ENCODE data around the gene SAT2. TPM values are rescaled to one million over a fixed set of nuclear protein-coding genes. Genes with fewer than 3 reads are reported as not detected.
A peak's percentile ranks its signal among the peaks of the same experiment; 100 is the strongest.
"Not testable (repeated sequence)": the region's sequence is repeated elsewhere in the genome, so short reads cannot be mapped to it uniquely, and the experiment has no call there.

SAT2 gene
- total RNA-seq, 1 donor from 2014 or later, result 80.0 TPM

DNA sequence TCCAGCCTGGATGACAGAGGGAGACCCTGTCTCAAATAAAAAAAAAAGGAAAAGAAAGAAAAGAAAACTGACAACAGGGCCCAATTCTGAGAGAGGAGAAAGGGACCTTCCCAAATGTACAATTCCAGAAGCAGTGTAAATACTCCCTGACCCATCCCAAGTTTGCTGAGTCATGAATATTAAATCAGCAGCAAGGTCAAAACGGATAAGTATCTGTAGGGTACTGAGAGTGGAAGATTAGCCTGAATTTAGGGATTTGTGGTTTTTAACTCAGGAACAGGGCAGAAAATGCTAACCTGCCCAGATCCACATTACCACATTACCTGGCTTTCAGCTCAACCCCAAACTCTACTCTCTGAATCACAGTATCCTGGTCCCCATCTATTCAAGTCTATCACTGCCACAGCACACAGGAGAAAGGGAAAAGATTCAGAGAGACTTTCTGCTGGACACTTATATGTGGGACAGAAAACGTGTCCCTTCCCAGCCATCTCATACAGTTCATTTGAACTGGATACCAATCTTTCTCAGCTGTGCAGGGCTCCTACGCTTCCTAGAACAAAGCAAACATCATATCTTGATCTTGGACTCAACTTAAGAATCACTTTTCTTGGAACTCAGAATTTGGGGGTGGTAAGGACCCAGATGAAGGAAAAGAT is 15.9 kb downstream of the SAT2 start:
- ATAC-seq (ENCODE audit: poor library complexity), result no peak
- intact Hi-C loops (cut with DNase I), result no loop called here
- DNase-seq, result no peak

DNA sequence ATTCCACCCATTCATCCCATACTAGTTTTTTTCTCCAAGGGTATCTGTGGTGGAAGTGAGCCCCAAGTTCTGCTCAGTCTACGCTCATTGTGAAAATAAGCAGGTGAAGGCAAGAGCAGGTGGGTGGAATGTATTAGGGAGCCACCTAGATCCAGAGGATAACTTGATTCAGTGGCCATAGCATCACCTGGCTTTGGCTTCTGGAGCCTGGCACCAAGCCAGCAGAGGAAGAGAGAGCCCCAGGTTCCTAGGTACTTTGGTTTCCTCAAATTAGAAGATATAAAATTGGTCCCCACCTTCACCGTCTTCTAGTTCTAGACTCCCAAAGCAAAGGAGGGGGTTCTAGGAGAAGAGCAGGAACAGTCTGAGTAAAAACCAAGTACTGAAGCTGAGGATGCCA is 17.0 kb downstream of the SAT2 start:
- ATAC-seq (ENCODE audit: poor library complexity), result no peak
- DNase-seq, result no peak
- intact Hi-C loops (cut with DNase I), result no loop called here

DNA sequence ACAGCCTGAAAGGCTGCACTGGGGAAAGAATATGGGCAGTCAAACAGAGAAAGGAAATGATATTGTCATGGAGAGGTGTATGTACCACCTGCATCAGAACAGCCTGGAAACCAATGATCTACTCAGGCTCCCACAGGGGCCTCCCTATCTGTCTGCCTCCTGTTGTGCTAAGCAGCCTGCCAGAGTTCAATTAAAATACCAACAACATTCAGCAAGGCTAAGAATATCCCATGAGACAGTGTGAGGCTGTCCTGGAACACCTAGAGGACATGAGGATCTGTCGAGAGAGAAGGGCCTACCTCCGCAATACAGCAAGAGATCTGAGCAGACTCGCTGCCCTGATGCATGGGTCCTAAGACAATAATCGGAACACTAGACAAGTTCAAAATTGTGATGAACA is 21.3 kb downstream of the SAT2 start:
- no peak for DNase-seq
- ATAC-seq (ENCODE audit: poor library complexity), result peak; percentile 94
- intact Hi-C loops (cut with DNase I), result no loop called here

DNA sequence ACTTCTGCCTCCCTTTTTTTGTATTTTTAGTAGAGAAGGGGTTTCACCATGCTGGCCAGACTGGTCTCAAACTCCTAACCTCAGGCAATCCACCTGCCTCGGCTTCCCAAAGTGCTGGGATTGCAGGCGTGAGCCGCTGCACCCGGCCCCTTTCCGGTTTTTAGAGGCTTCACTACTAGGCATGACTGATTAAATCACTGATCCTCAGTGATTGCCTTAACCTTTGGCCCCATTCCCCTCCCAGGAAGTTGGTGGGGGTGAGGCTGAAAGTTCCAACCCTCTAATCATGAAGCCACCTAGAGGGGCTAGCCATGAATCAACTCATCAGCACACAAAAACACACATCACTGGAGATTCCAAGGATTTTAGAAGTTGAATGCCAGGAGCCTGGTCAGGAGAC is 30.1 kb downstream of the SAT2 start:
- ATAC-seq (ENCODE audit: poor library complexity); intact Hi-C loops (cut with DNase I); DNase-seq: not testable (repeated sequence)

DNA sequence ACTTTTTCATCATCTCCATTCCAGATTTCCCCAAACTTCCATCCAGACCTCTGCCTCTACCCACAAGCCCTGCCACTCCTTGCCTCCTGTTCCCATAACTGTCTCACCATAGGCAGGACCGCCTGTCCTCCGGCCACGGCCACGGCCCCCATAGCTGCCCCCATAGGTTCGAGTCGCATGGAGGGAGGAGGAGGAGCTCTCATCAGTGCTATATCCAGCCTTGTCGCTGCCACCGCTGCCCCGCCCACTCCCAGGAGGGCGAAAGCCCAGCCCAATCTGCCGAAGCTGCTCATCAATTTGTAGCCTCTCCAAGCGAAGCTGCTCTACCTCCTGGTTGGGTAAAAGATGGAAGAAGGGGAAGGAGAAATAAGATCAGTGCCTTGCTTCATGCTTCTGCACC is 34.3 kb downstream of the SAT2 start:
- no peak for ATAC-seq (ENCODE audit: poor library complexity)
- intact Hi-C loops (cut with DNase I), result no loop called here
- DNase-seq, result no peak

DNA sequence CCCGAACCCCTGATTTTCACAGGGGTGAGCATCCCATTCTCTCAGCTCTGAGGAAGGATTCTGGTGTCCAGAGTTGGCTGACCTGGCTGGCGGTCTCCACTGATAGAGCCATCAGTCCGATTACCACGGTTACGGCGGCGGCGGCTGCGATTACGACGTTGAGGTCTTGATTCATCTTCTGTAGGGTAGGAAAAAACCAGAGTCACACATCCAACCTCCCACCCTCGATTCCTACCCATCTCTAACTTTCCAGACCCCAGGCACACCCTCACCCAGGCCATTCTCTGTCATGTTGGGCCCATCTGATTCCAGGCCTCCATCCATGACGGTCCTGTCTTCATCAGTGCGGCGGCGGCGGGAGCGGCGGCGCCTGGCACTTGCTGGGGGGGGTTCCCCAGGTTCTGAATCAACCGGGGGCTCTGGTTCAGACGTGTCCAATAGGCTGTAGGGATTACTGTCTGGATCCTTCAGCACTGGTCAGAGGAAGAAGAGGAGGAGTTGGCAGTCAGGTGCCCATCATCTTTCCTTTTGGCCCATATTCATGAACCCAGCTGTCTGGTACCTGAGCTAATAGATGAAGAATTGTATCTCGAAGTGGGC is 35.1 kb downstream of the SAT2 start:
- DNase-seq, result no peak
- intact Hi-C loops (cut with DNase I), result no loop called here
- ATAC-seq (ENCODE audit: poor library complexity), result no peak

DNA sequence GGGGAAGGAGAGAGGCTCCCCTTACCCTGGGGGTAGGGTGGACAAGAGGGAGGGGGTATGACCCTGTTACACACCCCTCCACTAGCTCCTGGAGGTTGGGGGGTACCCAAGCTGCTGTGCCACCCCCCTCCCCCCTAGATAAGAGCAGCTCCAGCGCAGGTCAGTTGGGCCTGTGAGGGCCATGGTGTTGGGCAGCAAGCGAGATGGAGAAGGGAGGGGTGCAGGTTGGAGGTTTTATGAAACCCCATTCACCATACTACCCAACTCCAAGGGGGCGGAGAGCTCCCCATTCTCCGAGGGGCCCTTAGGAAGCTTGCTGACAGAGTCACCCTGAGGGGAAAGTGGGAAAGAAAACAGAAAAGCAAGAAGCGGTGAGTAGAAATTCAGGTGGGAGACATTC is 36.0 kb downstream of the SAT2 start:
- DNase-seq (no peak), ATAC-seq (ENCODE audit: poor library complexity) (no peak)
- intact Hi-C loops (cut with DNase I), result no loop called here

DNA sequence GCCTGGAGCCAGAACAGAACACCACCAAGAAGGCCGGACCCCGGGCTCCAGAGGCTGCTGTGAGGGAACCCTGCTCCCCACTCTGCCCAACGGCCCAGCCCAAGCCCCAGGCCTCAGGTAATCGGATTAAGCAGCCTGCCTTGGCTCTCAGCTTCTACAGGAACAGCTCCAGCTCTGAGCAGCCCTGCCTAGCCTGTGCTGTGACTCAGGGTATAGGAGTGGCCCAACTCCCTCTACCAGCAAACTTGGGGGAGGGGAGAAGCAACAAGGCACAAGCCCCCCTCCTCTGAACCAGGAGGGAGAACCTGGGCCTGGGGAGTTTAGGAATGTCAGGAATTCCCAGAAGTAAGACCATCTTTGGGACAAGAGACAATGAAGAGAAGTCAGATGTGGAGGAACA is 36.9 kb downstream of the SAT2 start:
- intact Hi-C loops (cut with DNase I), result no loop called here
- DNase-seq, result no peak
- no peak for ATAC-seq (ENCODE audit: poor library complexity)

DNA sequence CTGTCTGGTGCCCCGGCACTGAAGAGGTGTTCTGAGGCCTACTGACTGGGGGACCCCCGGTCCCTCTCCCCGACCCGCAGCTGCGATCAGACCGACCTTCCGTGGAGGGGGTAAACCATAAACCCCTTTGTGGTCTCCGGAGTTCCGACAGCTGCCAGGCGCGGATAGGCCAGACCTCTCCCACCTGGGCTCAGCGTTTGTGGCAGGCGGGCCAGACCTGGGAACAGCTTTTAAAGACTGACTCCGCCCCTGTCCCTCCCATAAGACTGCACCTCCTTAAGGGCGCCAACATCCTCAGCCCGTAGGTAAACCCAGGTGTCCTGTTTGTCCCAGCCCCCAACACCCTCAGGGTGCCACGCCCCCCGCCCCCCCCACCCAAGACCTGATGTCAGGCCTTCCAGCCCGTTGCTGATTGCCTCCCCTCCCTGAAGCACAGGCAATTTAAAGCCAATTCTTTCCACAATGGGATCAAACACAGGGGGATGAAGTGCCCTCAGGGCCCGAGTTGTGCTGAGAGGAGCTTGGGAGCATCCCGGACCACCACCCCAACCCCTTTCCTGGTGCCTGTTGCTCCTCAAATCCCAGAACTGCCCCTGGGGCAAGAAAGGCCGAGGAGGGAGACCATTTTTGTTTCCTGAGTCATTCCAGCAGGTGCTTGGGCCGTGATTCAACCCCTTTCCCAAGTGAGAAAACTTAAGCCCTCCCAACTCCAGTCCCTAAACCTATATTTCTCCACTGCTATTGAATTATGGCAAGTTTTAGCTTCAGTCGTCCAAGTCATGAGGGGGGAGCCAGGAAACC is 37.5 kb downstream of the SAT2 start, which contains the start of gene SOX15:
TSS of gene SOX15 (minus strand) at position 204 of the 801 bp plus-strand sequence. CDS start 418 bp downstream, outside the sequence.
- intact Hi-C loops (cut with DNase I), result no loop called here
- ATAC-seq (ENCODE audit: poor library complexity), result peak; percentile 5

DNA sequence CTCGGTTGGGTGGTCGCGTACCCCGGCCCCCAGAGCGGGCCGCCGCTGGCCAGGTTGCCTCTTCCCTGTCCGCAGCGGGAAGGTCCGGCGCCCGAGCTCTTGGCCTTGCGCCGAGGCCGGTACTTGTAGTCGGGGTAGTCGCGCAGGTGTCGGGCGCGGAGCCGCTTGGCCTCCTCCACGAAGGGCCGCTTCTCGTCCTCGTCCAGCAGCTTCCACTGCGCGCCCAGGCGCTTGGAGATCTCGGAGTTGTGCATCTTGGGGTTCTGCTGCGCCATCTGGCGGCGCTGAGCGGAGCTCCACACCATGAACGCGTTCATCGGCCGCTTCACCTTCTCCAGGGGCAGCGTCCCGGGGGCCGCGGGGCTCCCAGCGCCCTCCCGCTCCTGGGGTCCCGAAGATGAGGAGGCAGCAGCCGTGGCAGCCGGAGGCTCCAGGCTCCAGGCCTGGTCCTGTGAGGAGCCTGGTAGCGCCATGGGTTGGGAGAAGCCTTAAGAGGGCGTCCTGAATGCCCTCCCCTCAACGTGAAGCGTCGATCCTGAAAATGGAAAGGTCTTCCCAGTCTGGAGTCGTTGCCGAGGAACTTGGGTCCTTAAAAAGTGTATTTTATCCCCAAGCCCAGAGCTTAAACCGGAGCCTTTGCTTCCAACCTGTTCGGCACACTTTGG is 38.3 kb downstream of the SAT2 start:
- ATAC-seq (ENCODE audit: poor library complexity), result peak; percentile 88
- DNase-seq, result peak; percentile 93
- intact Hi-C loops (cut with DNase I), result no loop called here

More for the DNA sequence above, 37.5 kb downstream of the SAT2 start, which contains the start of gene SOX15:
- no peak for DNase-seq

DNA sequence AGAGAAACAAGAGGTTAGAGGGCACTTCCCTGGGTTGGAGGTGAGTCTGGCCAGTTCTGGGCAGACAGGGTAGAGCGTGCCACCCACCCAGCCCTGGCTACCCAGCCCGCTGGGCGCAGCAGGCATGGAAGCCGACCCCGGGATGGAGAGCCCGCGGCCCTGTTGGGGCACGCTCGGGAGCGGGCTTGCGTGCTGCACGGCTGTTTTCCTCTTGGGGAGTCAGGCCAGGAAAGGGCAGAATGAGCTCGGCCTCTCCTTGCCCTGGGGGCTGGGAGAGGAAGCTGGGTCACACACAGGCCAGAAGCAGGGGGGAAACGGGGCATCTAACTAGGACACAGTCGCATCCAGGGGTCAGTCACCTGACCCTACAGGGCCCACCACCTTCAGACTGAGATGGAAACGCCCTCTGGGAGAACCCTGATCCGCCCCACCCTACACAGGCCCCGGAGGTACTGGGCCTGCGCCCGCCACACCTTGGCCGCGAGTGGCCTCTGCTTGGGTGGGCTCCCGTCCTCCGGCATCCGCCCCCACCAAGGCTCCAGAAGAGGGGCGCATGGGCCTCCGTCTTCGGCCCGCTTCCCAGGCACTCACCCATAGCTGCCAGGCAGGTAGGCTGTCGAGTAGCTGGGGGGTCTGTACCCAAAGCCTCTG is 38.9 kb downstream of the SAT2 start:
- ATAC-seq (ENCODE audit: poor library complexity) (peak; percentile 7), DNase-seq (no peak)
- intact Hi-C loops (cut with DNase I), result no loop called here

DNA sequence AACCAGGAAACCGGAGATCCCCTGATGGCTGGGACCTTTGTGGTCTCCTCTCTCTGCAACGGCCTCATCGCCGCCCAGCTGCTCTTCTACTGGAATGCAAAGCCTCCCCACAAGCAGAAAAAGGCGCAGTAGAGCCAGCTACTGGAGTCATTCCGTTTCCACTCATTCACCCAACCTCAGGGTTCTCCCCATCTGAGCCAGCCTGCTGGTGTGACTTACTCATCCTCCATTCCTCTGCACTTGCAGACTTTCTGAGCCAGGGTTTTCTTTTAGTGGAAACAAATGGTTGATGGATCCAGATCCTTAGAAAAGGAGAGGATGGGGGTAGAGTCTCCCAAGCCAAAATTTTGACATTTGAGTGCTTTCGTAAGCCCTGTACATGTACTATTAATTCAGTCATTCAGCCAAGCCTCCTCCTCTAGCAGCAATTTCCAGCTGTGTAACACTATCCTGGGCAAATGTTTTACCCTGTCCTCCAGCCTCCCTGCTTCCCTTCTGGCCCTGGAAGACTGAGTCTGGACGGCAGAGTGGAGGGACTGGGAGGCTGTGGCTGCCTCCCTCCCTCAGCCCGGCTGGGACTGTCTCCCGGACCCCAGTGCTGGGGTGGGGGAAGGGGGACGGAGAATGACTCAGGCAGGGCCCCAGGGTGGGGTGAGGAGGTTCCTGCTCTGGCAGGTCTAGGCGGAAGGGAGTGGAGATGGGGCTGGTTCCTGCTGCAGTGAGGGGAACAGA is 40.0 kb downstream of the SAT2 start:
- no peak for DNase-seq
- intact Hi-C loops (cut with DNase I), result no loop called here
- ATAC-seq (ENCODE audit: poor library complexity), result no peak

DNA sequence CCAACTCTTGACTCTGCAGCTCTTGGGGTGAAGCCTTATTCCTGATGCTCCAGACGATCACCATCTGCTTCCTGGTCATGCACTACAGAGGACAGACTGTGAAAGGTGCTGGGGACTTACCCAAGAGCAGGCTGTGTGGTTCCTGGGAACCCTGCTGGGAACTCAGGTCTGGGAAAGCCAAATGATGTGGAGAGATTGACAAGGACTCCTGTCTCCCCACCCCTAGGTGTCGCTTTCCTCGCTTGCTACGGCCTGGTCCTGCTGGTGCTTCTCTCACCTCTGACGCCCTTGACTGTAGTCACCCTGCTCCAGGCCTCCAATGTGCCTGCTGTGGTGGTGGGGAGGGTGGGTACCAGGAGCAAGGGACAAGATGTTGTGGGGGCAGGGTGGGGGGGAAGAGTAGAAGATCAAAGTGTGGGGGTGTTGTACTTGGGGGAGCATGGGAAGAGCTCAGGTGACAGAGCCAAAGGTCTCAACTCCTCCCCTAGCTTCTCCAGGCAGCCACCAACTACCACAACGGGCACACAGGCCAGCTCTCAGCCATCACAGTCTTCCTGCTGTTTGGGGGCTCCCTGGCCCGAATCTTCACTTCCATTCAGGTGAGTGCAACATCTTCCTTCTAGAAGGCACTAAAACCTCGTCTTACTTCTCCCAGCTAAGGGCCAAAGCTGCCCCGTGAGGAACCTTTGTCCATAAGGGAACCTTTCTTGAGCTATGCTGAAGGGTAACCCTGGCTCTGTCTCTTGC is 40.8 kb downstream of the SAT2 start:
- DNase-seq (no peak), ATAC-seq (ENCODE audit: poor library complexity) (no peak)
- intact Hi-C loops (cut with DNase I), result no loop called here

DNA sequence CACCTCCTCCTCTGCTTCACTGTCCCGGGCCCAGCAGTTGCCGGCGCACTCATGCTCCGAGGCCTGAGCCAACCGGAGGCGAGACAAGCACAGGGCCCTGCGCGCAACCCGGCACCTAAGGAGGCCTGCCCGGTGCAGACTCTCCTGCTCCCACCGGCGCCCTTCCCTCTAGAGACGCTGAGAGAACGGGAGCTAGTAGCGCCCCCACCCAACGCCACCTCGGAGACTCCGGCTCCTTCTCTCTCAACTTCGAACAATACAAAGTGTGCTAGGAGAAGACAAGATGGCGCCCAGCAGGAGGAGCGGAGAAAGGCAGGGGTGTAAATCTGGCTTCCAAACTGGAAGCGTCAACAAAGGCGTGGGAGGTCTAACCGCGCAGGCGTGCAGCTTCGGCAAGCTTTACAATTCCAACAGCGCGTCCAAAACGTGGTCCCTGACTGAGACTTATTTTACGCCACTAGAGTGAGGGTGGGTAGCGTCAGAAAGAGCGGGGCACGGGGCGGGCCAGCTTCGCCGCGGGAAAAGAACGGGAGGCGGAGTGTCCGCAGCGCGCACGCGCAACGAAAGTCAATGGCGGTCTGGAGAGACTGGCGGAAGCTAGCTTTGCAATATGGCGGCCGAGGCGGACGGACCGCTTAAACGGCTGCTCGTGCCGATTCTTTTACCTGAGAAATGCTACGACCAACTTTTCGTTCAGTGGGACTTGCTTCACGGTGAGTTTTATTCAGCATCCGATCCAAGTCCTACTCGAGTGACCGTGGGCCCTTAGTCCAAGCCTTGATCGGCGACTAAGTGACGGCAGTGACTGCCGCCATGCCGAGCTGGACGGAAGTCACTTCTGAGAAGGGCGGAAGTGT is 44.1 kb downstream of the SAT2 start, which contains the start of gene MPDU1:
TSS of gene MPDU1 (plus strand) at position 600 of the 857 bp plus-strand sequence. CDS start at position 611, 11 bp downstream.
- intact Hi-C loops (cut with DNase I), result loop anchor here (5.0 kb wide), 1 partner anchor 141 kb away; no protein-coding TSS in a partner anchor
- ATAC-seq (ENCODE audit: poor library complexity) (peak; percentile 92), DNase-seq (peak; percentile 98)

DNA sequence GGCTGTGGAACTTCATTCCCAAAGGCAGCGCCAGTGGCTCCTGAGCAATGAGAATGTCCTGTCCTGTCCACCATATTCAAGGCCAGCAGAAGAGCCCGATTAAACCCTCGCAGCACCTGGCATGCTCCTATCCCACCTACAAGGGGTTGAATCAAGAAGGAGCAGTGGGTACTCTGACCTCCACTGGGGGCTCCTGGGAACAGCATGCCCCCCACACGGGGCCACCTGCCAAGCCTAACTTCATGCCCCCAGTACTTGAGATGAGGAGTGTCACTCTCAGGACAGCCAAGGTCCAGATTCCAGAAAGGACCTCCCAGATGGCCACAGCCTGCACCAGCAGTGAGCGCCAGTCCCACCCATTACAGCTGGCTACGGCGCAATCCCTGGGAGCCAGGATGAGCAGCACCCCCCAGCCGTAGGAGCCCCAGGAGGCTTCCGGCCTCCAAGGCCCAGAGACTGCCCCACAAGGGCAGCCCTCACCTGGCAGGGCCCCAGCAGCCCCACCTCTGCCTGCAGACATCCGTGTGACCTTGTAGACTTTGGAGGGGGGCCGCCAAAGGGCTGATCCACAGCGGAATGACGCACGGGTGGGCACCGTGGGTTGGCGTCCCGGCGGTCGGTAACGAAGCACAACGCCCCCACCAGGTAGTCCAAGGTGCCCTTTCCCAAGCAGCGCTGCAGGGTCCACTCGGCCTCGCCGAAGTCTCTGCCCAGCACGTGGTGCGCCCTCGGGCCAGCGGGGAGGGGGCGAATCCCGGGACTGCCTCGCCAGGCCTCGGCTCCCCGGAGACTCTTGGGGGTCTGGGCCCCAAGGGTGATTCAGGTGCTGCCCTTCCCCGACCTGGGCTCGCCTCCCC is 45.0 kb downstream of the SAT2 start:
- intact Hi-C loops (cut with DNase I), result loop anchor here (5.0 kb wide), 1 partner anchor 140 kb away; no protein-coding TSS in a partner anchor
- ATAC-seq (ENCODE audit: poor library complexity), result no peak
- no peak for DNase-seq
